Mesodermal cell (in vitro differentiated cells): ENCODE measurements around the gene IL26.

ENCODE experiments used
- H3K27ac ChIP-seq: 2 replicates; pipeline ENCODE4 v1.7.0; 2013; ENCODE audit warnings: mild to moderate bottlenecking, low read depth, low read length, moderate library complexity; ENCODE audit not compliant: severe bottlenecking
- H3K36me3 ChIP-seq: 2 replicates; pipeline ENCODE4 v1.7.1; 2013; ENCODE audit warnings: mild to moderate bottlenecking, low read length, moderate library complexity; ENCODE audit not compliant: control insufficient read depth, insufficient read depth
- H3K4me1 ChIP-seq: one replicate; pipeline ENCODE4 v1.7.1; 2013; ENCODE audit warnings: mild to moderate bottlenecking, low read length; ENCODE audit not compliant: insufficient read depth, control insufficient read depth, poor library complexity, severe bottlenecking
- H3K4me3 ChIP-seq: 2 replicates; pipeline ENCODE4 v1.7.0; 2013; ENCODE audit warnings: low read length, control low read depth, mild to moderate bottlenecking; ENCODE audit not compliant: insufficient read depth, poor library complexity, severe bottlenecking; ENCODE audit errors: extremely low read depth
- H3K9me3 ChIP-seq: 2 replicates; pipeline ENCODE4 v1.7.1; 2013; ENCODE audit warnings: mild to moderate bottlenecking, low read length, moderate library complexity; ENCODE audit not compliant: control insufficient read depth
- WGBS, 2 experiments: methylation state at CpG; one replicate each; pipeline ENCODE4 v1.1.5; 2013; ENCODE audit warnings: missing lambda C conversion rate in 2 of 2; ENCODE audit not compliant: insufficient coverage in 2 of 2; 5-methylcytosine and 5-hydroxymethylcytosine counted together

IL26 gene

DNA sequence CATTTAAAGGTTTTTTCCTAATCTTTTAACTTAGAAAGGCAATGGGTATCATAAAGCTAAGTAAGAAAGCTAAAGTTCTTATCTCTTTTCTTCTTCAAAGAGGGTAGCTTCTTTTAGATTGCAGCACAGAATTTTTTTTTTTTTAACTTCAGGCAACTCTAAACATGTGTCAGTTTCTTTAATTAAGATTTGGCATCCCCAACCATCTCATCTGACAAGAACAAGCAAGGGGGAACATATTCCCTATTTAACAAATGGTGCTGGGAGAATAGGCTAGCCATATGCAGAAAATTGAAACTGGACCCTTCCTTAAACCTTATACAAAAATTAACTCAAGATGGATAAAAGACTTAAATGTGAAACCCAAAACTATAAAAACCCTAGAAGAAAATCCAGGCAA lies 51.8 kb downstream of the IL26 start:
- no peaks in the 10 kb centered on the region for H3K9me3 ChIP-seq
- H3K4me3 ChIP-seq: no peak overlapping the region
- H3K4me1 ChIP-seq: peaks cover 2% of the 10 kb centered on the region
- H3K27ac ChIP-seq: no peak overlapping the region
- H3K36me3 ChIP-seq: no peaks in the 10 kb centered on the region

DNA sequence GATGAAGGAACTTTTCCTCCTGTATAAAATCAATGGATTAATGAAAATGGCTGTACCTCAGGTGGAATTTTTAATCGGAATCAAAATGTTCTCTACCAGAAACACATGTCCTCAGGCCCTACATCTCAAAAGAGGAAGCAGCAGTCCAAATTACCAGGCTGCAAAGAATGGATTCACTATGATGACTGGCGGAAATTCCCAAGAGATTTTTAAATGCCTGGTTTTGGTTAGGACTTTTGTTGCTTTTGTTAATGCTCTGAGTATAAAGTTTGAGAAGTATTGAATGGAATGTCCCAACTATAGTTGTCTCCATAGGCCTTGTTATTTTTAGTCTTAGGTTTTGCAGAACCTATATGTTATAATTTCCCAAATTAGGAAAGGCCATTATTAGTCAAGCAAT lies 54.9 kb downstream of the IL26 start:
- H3K9me3 ChIP-seq: no peaks in the 10 kb centered on the region
- 100% methylated on average over 1 to 2 of the region's 2 CpGs for WGBS, 2 experiments
- no peaks in the 10 kb centered on the region for H3K4me1 ChIP-seq

DNA sequence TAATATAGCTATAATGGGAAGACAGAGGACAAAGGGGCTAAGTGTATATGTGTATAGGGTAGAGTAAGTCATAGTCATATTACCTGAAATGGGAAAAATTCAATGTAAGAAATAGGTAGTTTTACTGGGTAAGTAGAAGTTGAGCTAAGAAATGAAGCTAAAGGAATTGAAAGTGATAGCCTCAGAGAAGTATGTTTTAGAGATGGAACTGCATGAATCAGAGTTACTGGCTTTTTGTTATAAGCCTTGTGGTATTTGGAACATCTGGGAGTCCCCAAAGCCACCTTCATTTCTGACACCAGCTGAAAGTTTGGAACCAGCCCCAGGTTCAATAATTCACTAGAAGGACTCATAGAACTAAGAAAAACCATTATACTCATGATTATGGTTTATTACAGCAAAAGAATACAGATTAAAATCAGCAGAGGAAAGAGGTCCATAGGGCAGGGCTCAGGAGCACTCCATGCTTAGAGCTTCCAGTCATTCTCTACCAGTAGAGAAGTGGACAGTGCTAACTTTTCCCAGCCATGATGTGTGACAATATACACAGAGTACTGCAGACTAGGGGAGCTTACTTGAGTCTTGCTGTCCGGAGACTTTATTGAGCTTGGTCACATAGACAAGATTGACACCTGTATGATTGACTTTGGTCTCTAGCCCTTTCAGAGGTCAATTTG lies 56.3 kb downstream of the IL26 start:
- H3K4me1 ChIP-seq: no peaks in the 10 kb centered on the region
- H3K27ac ChIP-seq: no peak overlapping the region
- no peak overlapping the region for H3K4me3 ChIP-seq
- no peaks in the 10 kb centered on the region for H3K9me3 ChIP-seq
- no peaks in the 10 kb centered on the region for H3K36me3 ChIP-seq
- WGBS, 2 experiments: 91 to 100% methylated on average over 1 of the region's 1 CpG

More for the DNA sequence above, 54.9 kb downstream of the IL26 start:
- Histone ChIP-seq H3K4me3 (no peak overlapping the region), H3K27ac (no peak overlapping the region), H3K36me3 (no peaks in the 10 kb centered on the region)

DNA sequence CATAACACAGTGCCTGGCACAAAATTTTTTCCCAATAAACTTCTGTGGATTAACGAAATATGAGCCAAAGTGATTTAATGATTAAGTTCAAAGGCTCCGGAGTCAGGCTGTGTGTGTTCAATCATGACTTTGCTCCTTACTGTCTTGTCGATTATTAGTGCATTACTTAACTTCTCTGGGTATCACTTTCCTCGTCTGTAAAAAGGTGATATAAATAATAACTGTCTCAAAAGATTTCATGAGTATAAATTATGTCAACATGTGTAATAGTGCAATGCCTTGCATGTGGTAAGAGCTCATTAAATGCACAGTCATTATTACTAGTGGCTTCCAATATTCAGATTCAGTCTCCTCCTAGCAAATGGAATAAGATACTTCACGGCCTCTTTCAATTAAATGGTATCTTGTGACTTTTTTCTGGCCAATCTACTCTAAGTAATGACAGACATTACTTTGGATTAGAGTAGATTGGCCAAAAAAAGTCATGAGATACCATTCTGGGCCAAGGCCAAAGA lies 59.2 kb downstream of the IL26 start:
- no peak overlapping the region for H3K27ac ChIP-seq
- no peak overlapping the region for H3K4me3 ChIP-seq
- 100% methylated on average over 1 of the region's 5 CpGs; no CpG with 5 or more reads in 1 of the 2 experiments for WGBS, 2 experiments
- peaks cover 6% of the 10 kb centered on the region for H3K4me1 ChIP-seq
- no peaks in the 10 kb centered on the region for H3K9me3 ChIP-seq
- H3K36me3 ChIP-seq: no peaks in the 10 kb centered on the region

DNA sequence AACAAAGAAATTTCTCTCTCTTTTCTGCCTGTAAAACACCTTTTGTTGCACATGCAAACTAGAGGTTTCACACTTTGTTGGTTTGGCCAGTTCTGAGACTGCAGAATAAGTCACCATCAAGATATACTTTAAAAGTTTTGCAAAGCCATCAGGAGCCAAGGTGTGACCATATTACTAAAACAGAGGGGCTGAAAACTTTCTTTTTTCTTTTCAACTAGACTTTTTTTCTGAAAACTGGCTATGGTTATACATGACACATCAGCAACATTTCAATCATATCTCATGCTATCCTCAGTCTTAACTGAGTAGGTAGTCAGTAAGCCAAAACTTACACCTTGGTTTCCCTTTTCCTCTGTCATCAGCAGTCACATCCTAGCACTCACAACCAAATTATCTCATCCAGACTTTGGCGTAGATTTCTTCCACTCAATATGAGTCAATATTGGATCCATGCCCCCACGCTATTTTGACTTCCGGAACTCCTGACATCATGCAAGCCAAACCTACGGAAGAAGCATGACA lies 62.0 kb downstream of the IL26 start:
- Histone ChIP-seq H3K9me3 (no peaks in the 10 kb centered on the region), H3K36me3 (no peaks in the 10 kb centered on the region), H3K27ac (no peak overlapping the region), H3K4me1 (peaks cover 6% of the 10 kb centered on the region), H3K4me3 (no peak overlapping the region)
- 97 to 100% methylated on average over 4 of the region's 4 CpGs for WGBS, 2 experiments

DNA sequence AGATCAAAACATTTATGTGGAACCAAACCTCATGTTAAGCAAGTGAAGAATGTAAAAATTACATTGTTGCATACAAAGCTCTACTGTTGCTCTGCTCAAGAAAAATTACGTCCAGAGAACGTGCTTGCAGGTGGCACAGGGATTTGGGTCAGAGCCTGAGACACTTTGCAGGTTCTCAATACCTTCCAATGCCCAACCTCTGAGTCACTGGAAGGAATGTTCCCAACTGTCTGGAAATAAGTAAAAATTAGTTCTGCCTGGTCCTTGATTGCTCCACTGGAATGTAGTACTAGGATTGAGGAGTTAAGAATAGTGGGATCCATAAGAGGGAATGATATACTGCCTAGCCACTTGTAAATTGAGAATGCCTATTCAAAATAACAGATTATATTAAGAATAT lies 63.2 kb downstream of the IL26 start:
- H3K27ac ChIP-seq: no peak overlapping the region
- no peaks in the 10 kb centered on the region for H3K36me3 ChIP-seq
- H3K9me3 ChIP-seq: no peaks in the 10 kb centered on the region
- WGBS, 2 experiments: 76 to 100% methylated on average over 2 of the region's 2 CpGs
- no peak overlapping the region for H3K4me3 ChIP-seq
- peaks cover 6% of the 10 kb centered on the region for H3K4me1 ChIP-seq

DNA sequence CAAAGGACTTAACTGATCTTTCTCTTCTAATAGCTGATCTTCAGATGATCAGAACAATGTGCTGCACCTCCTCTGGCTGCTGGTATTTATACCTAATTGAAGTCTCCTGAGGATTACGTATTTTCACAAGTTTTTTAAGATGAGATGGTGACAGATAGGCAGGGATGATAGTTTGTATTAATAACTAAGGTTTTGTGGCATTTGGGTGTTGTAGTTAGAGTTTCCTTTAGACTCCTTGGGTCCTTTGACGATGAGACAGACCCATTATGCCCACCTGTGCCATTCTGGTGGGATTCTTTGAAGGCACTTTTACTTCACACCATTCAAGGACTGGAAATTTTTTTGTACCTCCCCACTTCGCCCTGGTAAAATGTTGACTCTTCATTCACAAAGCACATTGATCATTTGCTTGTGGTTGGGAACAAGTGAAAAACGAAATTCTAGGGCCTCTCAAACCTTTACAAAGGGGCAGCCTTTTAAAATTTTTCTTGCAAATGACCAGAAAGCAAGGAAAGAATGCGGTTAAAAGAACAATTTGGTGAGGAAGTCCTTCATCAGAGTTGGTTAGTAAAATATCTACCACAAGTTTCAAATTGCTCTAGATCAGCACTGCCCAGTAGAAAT lies 65.8 kb downstream of the IL26 start, which contains the start of gene IFNG:
Gene IFNG (minus strand): TSS at position 60 of the 624 bp plus-strand sequence. CDS start 125 bp downstream, outside the sequence.
- Histone ChIP-seq H3K4me1 (peaks cover 6% of the 10 kb centered on the region), H3K27ac (no peak within 1 kb of the TSS), H3K4me3 (no peak within 1 kb of the TSS), H3K9me3 (no peaks in the 10 kb centered on the region), H3K36me3 (no peaks in the 10 kb centered on the region)
- 89 to 90% methylated on average over 3 of the region's 5 CpGs for WGBS, 2 experiments

DNA sequence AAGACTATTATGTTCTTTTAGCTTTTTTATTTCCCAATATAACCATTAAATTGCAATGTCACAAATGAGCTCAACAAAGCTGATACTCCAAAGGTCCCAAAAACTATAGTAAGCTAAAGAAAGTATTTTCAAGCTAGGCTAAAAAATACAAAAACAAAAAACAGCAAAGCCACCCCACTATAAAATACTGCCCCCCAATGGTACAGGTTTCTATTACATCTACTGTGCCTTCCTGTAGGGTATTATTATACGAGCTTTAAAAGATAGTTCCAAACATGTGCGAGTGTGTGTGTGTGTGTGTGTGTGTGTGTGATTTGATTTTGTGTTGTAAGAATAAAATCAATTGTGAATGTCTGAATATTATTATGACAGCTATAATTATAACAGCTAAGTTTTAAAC lies 67.2 kb downstream of the IL26 start:
- Histone ChIP-seq H3K4me1 (peaks cover 6% of the 10 kb centered on the region), H3K4me3 (no peak overlapping the region), H3K9me3 (no peaks in the 10 kb centered on the region), H3K36me3 (no peaks in the 10 kb centered on the region), H3K27ac (no peak overlapping the region)
- no CpG with 5 or more reads among the region's 2 CpGs for WGBS, 2 experiments

DNA sequence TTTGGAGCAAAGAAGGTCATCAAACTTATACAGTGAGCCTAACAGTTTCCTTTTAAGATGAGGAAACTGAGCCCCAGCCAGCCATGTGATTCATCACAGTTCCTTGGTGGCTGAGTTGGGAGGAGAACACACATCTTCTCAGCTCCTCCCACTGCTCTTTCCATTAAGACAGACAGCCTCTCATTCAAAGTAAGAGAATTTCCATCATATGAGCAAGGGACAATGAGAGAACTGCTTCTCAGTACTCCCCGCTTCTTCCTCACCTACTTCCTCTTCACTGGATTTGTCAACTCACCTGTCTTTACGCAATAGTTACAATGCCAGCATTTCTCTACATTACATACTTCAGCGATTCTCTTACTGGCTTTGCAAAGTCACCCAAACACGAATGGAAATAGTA lies 68.2 kb downstream of the IL26 start:
- Histone ChIP-seq H3K4me3 (no peak overlapping the region), H3K36me3 (no peaks in the 10 kb centered on the region), H3K4me1 (peaks cover 2% of the 10 kb centered on the region), H3K27ac (no peak overlapping the region), H3K9me3 (no peaks in the 10 kb centered on the region)
- 0 to 67% methylated on average over 1 to 3 of the region's 4 CpGs for WGBS, 2 experiments

DNA sequence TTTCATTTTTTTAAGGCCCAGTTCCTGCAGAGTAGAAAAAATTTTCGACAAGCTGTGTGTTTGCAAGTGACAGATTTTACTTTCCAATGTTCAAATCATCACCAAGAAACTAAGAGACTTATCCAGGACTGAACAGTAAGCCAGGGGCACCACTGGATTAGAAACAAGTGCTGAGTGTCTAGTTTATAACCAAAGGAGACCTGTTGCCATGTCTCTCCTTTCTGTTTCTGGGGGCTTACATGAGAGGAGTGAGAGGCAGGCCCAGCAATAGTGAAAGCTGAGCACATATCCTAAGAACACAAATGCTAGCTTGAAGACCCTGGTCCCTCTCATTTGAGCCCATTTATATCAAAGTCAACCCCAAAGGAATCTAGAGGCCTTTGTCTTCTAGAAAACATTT lies 69.0 kb downstream of the IL26 start:
- no peak overlapping the region for H3K27ac ChIP-seq
- 60% methylated on average over 1 of the region's 1 CpG; no CpG with 5 or more reads in 1 of the 2 experiments for WGBS, 2 experiments
- H3K9me3 ChIP-seq: no peaks in the 10 kb centered on the region
- no peak overlapping the region for H3K4me3 ChIP-seq
- H3K36me3 ChIP-seq: no peaks in the 10 kb centered on the region
- no peaks in the 10 kb centered on the region for H3K4me1 ChIP-seq

DNA sequence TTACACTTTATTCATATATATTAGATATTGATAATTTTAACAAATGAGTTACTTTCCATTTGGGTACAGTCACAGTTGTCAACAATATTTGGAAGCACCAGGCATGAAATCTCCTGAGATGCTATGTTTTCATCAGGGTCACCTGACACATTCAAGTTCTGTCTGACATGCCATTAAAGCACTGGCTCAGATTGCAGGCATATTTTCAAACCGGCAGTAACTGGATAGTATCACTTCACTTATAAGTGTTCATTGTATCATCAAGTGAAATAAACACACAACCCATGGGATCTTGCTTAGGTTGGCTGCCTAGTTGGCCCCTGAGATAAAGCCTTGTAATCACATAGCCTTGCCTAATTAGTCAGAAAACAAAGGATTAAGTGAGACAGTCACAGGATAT lies 70.8 kb downstream of the IL26 start:
- Histone ChIP-seq H3K4me3 (no peak overlapping the region), H3K4me1 (no peaks in the 10 kb centered on the region), H3K9me3 (no peaks in the 10 kb centered on the region), H3K36me3 (no peaks in the 10 kb centered on the region), H3K27ac (no peak overlapping the region)
- 100% methylated on average over 1 of the region's 1 CpG; no CpG with 5 or more reads in 1 of the 2 experiments for WGBS, 2 experiments
